Stimulated activated CD8-positive, alpha-beta memory T cell treated with anti-CD3 and anti-CD28 coated beads, Interleukin-15, amount 100 ng/mL, for 1 hour (primary cell): Measurements from ENCODE around the gene DNAJC12.
"Not testable (repeated sequence)": the region's sequence is repeated elsewhere in the genome, so short reads cannot be mapped to it uniquely, and the experiment has no call there.

Source experiments
- DNase-seq: peaks from one replicate; pipeline ENCODE4 v3.0.0-alpha.2; 2020; ENCODE audit warnings: low read depth

Gene DNAJC12

GRCh38 chr10:67837541-67838314, at the start of gene DNAJC12:
TSS of gene DNAJC12 (minus strand) at chr10:67838188. CDS start at chr10:67838011, 177 bp downstream.
- DNase-seq = no peak

DNA sequence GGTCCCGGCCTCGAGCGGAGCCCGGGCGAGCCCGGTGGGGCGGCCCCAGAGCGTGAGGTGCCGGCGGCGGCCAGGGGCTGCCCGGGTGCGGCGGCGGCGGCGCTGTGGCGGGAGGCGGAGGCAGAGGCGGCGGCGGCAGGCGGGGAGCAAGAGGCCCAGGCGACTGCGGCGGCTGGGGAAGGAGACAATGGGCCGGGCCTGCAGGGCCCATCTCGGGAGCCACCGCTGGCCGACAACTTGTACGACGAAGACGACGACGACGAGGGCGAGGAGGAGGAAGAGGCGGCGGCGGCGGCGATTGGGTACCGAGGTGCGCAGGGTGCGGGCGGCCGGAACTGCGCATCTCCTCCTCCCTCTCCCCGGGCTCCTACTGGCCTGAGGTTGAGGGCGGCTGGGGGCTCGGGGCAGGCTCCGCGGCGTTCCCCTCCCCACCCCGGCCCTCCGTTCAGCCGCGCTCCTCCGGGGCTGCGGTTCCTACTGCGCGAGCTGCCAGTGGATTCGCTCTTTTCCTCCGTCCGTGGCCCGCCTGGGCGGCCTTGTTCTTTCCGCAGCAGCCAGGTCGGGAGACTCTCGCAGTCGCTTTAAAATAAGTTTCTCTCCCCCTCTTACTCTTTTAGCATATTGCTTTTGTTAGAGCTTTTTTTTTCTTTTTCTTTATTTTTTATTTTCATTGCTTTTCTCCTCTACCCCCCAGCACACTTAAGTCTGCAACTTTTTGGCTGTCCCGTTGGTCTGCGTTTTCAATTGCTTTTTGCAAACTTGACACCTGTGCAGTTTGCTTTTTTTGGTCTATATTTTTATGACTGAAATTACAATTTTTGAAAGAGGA, 47.1 kb upstream of the DNAJC12 start:
- DNase-seq = peak; percentile 51

DNA sequence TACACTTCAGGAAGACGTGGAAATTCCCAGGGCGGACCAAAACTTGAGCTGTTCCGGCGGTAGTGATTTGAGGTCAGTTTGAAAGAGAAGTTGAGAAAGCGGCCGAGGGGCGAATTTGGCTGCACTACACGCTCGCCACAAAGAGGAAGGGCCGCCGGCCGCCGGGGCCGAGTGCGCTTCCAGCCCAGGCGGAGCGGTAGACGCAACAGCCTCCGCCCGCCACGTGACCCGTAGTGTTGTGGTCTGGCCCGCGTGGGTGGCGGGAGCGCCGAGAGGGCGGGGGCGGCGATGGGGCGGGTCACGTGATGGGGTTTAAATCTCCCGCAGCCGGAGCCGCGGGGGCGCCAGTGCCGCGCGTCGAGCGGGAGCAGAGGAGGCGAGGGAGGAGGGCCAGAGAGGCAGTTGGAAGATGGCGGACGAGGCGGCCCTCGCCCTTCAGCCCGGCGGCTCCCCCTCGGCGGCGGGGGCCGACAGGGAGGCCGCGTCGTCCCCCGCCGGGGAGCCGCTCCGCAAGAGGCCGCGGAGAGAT, 46.4 kb upstream of the DNAJC12 start, which contains the start of gene SIRT1:
Gene SIRT1, plus strand, starts transcription at position 344 of the 529 bp plus-strand sequence. Its CDS starts 66 bp downstream, at position 410.
- DNase-seq = peak; percentile 90

GRCh38 chr10:67883710-67884312, 45.8 kb upstream of the DNAJC12 start:
- no peak for DNase-seq

DNA sequence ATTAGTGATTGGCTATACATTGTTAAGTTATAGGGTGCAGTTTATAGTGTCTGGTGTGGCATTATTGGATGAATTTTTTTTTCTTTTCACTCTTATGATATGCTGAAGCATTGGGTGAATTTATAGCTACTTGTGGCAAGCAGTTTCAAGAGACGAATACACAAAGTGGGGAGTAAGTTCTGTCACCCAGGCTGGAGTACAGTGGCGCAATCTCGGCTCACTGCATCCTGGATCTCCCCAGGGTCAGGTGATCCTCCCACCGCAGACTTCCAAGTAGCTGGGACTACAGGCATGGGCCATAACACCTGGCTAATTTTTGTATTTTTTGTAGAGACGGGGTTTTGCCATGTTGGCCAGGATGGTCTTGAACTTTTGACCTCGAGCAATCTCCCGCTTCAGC, 40.1 kb upstream of the DNAJC12 start:
- no peak for DNase-seq

DNA sequence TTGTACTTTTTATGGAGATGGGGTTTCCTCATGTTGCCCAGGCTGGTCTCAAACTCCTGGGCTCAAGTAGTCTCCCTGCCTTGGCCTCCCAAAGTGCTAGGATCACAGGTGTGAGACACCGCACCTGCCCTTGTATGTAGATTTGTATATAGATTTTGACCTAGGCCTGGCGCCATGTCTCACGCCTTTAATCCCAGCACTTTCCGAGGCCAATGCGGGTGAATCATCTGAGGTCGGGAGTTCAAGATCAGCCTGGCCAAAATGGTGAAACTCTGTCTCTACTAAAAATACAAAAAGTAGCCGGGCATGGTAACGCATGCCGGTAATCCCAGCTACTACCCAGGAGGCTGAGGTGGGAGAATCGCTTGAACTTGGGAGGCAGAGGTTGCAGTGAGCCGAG, 39.4 kb upstream of the DNAJC12 start:
- DNase-seq = not testable (repeated sequence)

DNA sequence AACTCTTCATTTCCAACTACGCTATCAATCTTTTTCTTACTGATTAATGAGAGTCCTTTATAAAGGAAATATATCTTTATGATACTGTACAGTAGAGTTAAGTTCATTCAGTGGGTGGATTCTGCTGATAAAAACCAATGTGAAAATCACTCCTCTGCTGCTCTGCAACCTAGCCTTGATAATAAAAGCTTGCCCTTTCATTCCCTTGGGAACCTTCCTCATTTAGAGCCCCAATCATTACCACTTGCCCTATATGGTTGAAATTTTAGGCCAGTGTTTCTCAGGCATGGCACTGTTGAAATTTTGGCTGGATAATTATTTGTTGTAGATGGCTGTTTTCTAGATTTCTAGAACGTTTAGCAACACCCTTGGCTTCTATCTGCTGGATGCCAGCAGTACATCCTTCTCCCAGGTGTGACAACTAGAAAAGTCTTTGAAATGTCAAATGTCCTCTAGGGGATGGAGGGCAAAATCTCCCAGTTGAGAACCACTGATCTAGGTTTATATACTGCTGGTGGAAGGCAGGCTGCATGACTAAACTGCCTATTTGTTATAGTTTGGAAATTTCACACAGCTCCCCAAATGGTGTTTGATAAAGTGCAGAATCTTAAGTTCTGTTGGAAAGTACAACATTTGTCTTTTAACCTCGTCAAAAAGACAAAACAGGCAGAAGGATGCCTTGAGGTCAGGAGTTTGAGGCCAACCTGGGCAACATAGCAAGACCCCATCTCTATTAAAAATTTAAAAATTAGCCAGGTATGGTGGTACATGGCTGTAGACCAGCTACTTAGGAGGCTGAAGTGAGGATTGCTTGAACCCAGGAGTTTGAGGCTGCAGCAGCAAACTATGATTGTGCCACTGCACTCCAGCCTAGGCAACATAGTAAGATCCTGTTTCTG, 37.6 kb upstream of the DNAJC12 start:
- no peak for DNase-seq

GRCh38 chr10:67869996-67870395, 32.0 kb upstream of the DNAJC12 start:
- no peak for DNase-seq

DNA sequence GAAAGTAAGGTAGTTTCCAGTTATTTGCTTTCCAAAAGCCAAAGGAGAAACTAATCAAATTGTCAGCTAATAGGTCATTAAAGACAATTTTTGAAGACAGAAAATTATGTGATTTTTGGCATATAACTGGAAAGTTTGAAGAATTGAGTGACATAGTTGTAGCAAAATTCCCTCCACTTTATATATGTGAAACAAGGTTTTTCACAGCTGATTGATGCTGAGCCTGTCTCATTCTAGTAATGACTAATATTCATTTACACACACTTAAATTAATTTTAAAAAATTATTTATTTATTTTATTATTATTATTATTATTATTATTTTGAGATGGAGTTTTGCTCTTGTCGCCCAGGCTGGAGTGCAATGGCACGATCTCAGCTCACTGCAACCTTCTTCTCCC, 30.1 kb upstream of the DNAJC12 start:
- DNase-seq = no peak

DNA sequence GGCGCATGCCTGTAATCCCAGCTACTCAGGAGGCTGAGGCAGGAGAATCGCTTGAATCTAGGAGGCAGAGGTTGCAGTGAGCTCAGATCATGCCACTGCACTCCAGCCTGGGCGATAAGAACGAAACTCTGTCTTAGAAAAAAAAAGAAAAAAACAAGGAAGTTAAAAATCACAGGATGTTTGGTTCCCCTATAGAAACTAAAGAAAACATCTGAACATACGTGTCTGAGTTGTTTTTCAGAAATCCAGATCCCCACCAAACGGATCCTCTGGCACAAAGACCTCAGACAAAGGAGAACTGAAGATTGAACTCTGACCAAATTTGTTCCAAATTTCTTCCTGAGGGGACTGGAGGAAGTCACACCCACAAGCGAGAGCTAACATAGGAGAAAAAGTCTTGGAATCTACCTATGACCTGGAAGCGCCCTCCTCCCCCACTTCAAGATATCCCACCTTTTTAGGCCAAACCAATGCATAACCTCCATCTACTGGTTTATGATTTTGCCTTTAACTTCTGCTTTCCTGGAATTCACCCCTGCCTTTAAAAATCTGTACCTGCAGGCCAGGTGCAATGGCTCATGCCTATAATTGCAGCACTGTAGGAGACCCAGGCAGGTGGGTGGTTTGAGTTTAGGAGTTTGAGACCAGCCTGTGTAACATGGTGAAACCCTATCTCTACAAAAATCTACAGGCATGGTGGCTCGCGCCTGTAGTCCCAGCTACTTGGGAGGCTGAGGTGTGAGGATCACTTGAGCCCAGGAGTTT, 26.8 kb upstream of the DNAJC12 start:
- DNase-seq = no peak

- no peak for DNase-seq
Measured at GRCh38 chr10:67863094-67863493, 25.1 kb upstream of the DNAJC12 start.

GRCh38 chr10:67861750-67862432, 23.9 kb upstream of the DNAJC12 start:
- no peak for DNase-seq

DNA sequence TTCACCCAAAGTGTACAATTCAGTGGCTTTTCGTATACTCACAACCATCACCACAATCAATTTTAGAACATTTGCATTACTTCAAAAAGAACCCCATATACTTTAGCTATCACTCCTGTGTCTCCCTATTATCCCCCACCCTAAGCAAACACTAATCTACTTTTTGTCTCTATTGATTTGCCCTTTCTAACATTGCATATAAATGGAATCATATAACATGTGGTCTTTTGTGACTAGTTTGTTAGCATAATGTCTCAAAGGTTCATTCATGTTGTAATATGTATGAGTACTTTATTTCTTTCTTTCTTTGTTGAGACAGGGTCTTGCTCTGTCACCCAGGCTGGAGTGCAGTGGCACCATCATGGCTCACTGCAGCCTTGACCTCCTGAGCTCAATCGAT, 21.0 kb upstream of the DNAJC12 start:
- DNase-seq = no peak

- DNase-seq = no peak
Measured at GRCh38 chr10:67853512-67853911, 15.5 kb upstream of the DNAJC12 start.

- no peak for DNase-seq
Measured at GRCh38 chr10:67852761-67853160, 14.8 kb upstream of the DNAJC12 start.

GRCh38 chr10:67851186-67851585, 13.2 kb upstream of the DNAJC12 start:
- no peak for DNase-seq

DNA sequence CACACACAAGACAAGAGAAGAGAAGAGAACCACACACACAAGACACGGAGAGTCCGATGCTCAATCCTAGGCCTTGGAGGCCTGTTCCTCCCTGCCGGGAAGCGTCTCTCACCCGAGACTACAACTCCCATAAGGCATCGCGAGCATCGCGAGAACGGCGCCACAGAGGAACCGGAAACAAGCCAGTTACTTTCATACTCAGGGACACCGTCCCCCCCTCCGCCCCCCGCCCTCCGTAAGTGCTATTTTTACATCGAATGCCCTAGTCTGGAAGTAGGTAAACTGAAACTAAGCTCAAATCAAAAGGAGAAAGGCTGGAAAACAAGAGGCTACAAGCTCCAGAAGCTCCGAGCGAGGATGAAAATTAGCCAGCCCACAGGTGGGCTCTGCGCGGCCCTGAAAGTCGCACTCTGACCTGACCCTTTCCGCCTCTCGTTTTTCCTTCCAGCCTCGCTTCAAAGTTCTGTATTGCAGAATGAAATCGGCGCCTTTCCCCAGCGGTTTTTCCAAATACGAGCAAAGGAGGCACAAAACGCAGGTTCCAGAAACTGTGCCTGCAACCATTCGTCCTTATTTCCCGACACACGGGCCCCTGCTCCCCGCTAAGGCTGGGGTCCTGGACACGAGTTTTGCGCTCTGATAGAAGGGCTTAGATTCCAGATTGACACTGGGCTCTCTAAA, 11.5 kb upstream of the DNAJC12 start:
- DNase-seq = peak; percentile 93

GRCh38 chr10:67843284-67843683, 5.3 kb upstream of the DNAJC12 start:
- DNase-seq = no peak

DNA sequence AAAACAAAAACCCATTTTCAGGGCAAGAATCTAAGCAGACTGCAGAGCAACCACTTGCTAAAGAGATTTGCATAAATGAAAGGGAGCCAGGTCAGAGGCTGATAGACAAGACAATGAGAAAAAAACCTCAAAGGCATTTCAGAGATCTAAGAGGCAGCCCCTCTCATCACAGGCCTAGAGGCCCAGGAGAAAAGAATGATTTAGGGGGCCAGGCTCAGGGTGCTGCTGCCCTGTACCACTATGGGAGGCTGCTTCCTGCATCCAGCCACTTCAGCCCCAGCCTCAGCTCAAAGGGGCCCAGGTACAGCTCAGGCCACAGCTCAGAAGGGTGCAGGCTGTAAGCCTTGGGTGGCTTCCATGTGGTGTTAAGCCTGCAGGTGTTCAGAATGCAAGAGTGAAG, 3.7 kb upstream of the DNAJC12 start:
- no peak for DNase-seq
